Measurements from ENCODE around the gene SLC16A13.

Gene SLC16A13

GRCh38 chr17:7014261-7014994, 21.4 kb upstream of the SLC16A13 start:
- DNase-seq, result peak; percentile 67 to 74

DNA sequence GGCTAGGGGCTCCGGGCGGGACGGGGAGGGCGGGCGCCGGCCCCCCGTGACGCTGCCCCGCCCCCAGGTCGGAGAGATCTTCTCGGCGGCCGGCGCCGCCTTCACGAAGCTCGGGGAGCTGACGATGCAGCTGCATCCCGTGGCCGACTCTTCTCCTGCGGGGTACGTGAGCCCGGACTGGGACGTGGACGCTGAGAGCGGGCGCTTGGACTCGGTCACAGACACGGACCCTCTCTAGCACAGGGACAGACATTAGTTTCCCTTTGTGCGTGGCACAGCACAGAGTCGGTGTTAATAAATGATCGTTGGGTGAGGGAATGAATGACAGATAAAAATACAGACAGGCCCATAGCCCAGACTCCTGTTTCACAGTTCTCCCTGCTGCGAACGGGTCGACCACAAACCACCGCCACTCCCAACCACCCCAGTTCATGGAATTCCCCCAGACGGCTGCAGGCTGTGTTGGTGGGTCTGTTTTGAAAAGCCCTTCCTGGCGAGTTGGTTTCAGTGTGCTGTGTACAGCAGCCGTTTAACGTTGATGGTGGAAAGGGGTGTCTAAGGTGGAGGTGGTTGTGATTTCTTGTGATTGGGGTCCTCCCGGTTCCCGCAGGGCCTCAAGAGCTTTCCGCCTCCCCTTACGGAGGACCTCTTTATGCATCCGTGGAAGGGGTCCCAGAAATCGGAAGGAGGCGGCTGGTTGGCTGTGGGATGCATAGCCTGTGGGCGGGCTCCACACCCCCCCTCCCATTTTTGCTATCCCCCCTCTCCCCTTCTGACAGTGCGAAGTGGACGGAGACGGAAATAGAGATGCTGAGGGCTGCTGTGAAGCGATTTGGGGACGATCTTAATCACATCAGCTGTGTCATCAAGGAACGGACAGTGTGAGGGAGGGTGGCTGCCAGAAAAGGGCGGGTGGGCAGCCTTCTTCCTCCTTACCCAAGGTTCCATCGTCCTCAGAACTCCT, 20.5 kb upstream of the SLC16A13 start:
- DNase-seq, result no peak

GRCh38 chr17:7016418-7016817, 19.4 kb upstream of the SLC16A13 start:
- DNase-seq, result no peak

DNA sequence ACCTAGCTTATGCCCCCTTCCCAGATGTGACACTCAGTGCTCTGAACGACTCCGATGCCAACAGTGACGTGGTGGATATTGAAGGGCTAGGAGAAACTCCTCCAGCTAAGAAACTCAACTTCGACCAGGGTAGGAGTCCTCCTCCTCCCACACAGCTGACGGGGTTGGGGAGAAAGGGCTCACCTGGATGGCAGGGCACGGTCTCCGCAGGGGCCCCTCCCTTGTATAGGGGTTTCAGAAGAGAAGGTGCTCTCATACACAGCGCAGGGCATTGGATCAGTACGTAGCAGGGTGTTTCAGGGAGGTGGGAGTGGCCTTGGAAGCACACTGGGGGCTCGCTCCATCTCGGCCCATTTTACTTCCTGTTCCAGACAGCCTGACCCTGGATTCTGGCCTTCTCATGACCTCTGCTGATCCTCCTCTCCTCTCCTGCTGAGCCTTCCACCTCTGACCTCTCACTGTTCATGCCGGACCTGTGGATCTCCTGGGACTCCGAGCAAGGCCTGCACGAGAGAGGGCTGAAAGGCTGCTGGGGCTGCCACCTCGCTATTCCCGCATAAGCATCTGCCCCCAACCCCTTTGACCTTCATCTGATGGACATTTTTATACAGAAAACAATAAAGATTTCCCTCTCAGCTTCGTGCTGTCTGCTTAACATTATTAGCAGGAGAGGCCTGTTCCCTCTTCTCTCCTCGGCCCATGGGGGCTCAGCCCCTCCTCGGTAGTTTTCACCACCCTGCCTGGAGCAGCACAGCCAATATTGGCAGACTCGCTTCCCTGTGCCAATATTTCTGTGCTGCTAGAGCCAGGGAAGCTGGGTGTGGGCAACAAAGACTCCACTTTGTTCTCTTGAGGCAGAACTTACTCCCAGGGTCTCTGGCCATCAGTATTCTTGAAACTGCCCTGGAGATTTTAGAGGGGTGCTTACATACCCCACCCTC, 18.7 kb upstream of the SLC16A13 start:
- DNase-seq, result no peak

GRCh38 chr17:7017827-7018200, 18.0 kb upstream of the SLC16A13 start:
- no peak for DNase-seq

DNA sequence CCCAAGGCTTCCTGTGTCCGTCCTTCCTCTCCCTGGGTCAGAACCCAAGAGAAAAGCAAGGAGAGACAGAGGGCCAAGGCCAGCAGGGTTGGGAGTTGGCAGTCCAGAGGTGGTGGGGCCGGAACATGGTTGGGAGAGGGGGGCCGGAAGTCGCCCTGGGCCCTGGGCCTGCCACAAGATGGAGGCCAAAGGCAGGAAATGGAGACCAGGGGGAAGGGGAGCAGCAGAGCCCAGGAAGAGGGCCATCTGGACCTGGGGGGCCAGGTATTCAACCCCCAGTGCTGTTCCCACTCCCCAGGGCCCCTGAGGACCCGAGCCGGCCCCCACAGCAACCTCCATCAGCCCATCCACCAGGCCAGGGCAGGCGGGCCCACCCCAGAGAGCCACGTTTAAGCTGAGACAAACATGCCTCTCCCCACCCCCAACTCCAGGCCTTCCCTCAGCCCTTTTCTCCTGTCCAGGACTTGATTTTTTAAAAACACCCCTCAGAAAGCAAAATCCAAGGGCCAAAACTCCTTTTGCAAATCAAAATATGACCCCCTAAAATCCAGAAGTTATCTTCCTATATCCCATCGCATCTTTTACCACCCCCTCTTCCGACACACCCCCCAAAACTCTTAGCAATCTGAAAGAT, 17.4 kb upstream of the SLC16A13 start:
- DNase-seq, result no peak

DNA sequence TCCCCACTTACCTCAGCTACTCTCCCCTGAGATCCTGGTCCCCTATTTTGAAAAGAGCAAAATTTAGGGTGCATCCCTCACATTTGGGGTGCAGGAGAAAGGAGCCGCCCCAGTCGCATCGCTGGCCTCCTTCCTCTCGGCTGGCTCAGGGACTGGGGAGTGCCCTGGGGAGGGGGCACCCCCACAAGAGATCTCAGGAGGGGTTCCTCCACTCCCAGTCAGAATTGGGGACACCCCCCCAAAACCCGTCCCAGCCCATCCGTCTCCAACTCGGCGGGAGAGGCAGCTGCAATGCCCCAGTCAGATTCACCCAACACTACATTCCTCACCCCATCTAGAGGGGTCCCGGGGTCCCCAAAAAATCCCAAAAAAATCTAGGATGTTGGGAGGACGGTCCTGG, 16.4 kb upstream of the SLC16A13 start:
- DNase-seq, result no peak

GRCh38 chr17:7019839-7020519, 15.8 kb upstream of the SLC16A13 start:
- no peak for DNase-seq

DNA sequence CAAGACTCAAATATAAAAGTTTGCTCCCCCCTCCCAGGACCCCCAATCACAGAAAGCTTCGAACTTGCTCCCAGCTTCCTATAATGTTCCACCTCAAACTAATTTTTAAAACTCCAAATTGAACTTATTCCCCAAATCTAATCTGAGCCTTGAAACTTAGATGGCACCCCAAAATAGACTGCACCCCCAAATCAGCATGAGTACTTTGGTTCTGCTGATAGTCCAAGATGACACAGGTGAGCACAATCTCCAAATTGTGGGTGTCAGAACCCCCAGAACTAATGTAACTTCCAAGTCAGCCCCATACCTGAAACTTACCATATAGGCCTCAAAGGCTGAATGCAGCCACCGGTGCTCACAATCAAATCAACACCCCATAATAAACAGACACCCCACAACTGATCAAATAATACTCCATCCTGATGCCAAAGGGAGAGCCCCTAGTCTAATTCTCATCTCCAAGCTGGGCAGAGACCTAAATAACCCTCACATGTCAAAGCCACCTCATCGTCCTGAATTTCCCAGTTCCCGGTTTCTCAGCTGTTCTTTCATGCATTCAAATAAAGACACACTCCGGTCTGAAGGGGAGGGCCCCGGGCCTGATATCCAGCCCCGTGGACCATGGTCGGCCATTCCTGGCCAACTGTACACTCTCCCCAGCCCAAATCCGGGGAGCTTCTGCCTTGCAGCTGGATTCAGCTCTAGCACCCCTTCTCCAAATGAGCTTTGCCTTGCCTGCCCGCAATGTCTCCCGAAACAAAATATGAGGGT, 14.7 kb upstream of the SLC16A13 start:
- DNase-seq, result no peak

GRCh38 chr17:7021993-7022778, 13.6 kb upstream of the SLC16A13 start:
- DNase-seq, result peak in 1 of 2 experiments; percentile 13

GRCh38 chr17:7022781-7023571, 12.8 kb upstream of the SLC16A13 start, which contains the start of gene BCL6B:
Gene BCL6B (plus strand): TSS chr17:7023050. CDS start chr17:7023672, 622 bp downstream.
- DNase-seq, result no peak

GRCh38 chr17:7023576-7024401, 12.0 kb upstream of the SLC16A13 start:
- no peak for DNase-seq

- DNase-seq, result no peak
These were observed 11.4 kb upstream of the SLC16A13 start for GRCh38 chr17:7024402-7024785.

GRCh38 chr17:7025245-7025644, 10.6 kb upstream of the SLC16A13 start:
- no peak for DNase-seq

- DNase-seq, result no peak
These were observed 9.2 kb upstream of the SLC16A13 start for GRCh38 chr17:7026471-7027115.

DNA sequence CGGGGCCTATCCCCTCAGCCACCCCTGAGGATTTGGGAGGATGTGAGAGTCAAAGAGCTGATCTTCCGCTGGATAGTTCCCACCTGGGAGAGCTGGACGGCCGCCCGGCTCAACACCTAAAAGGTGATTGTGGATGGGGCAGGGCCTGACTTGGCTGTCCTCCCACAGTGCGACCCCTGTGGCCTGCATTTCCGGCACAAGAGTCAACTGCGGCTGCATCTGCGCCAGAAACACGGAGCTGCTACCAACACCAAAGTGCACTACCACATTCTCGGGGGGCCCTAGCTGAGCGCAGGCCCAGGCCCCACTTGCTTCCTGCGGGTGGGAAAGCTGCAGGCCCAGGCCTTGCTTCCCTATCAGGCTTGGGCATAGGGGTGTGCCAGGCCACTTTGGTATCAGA, 8.5 kb upstream of the SLC16A13 start:
- DNase-seq, result no peak

DNA sequence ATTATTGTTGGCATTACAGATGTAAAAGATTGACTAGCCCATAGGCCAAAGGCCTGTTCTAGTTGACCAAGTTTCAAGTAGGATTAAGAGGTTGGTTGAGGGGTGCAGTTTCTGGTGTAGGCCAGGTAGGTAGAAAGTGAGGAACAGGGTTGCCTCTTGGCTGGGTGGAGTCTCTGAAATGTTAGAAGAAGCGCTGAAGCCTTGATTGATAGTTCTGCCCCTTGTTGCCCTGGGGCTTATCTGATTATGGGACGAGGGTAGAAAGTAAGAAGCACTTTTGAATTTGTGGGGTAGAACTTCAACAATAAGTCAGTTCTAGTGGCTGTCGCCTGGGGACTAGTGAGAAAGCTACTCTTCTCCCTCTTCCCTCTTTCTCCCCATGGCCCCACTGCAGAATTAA, 6.7 kb upstream of the SLC16A13 start:
- DNase-seq, result no peak

DNA sequence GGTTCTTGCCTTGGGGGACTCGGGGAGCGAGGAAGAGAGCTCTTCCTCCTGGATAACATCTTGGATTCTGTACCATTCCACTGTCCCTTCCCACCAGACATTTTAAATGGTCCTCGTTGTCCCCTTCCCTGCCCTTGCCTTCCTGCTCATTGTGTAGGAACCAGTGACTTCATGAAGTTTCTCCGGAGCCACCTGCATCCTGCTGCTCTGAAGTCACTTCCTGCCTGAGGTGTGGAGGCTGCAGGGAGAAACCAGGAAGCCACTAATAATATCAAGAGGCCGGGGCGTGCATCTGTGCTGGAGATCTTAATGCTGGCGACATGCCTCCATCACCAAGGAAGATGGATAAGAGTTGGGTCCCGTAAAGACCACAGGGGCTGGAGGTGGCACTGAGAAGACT, 6.2 kb upstream of the SLC16A13 start:
- no peak for DNase-seq
